HepG2 (cell line): ENCODE measurements around the gene ZNF223. TPM values are rescaled to one million over a fixed set of nuclear protein-coding genes. Genes with fewer than 3 reads are reported as not detected.

Experiments
- BRD4 ChIP-seq: sonication (generic); formaldehyde crosslinking; IDR thresholded peaks from 2 replicates; pipeline ENCODE4 v1.4.0; 2020; ENCODE audit warnings: missing genetic modification reagents
- CHD4 ChIP-seq: fragments of 200-600 bp; sonication (generic); IDR thresholded peaks from 2 replicates; pipeline ENCODE4 v1.7.0; 2017; ENCODE audit warnings: mild to moderate bottlenecking, low read length, borderline replicate concordance
- EED ChIP-seq: sonication (generic); formaldehyde crosslinking; IDR thresholded peaks from 2 replicates; pipeline ENCODE4 v1.5.0; 2020; ENCODE audit warnings: mild to moderate bottlenecking, missing genetic modification reagents
- ESRRA ChIP-seq: sonication (generic); formaldehyde crosslinking; IDR thresholded peaks from 2 replicates; pipeline ENCODE4 v1.5.1; 2020; ENCODE audit warnings: mild to moderate bottlenecking, low read depth, missing genetic modification reagents
- JUND ChIP-seq: sonication (generic); formaldehyde crosslinking; IDR thresholded peaks from 2 replicates; pipeline ENCODE4 v1.8.0; 2022; ENCODE audit warnings: mild to moderate bottlenecking, missing genetic modification reagents
- MEIS1 ChIP-seq: sonication (generic); formaldehyde crosslinking; IDR thresholded peaks from 2 replicates; pipeline ENCODE4 v1.9.0; 2021; ENCODE audit warnings: mild to moderate bottlenecking, missing genetic modification reagents, moderate library complexity, borderline replicate concordance
- MIXL1 ChIP-seq: IDR thresholded peaks from 2 replicates; pipeline ENCODE4 v1.6.1; 2016
- POGZ ChIP-seq: sonication (generic); formaldehyde crosslinking; IDR thresholded peaks from 2 replicates; pipeline ENCODE4 v1.4.0; 2020; ENCODE audit warnings: mild to moderate bottlenecking, missing genetic modification reagents
- REPIN1 ChIP-seq: sonication (generic); formaldehyde crosslinking; IDR thresholded peaks from 2 replicates; pipeline ENCODE4 v1.8.0; 2022; ENCODE audit warnings: missing genetic modification reagents, low read depth, mild to moderate bottlenecking, borderline replicate concordance
- RORA ChIP-seq: sonication (generic); formaldehyde crosslinking; IDR thresholded peaks from 2 replicates; pipeline ENCODE4 v1.5.0; 2020; ENCODE audit warnings: mild to moderate bottlenecking, missing genetic modification reagents, moderate library complexity
- SAFB2 ChIP-seq: sonication (generic); formaldehyde crosslinking; IDR thresholded peaks from 2 replicates; pipeline ENCODE4 v1.5.1; 2020; ENCODE audit warnings: missing genetic modification reagents, low read depth, mild to moderate bottlenecking, borderline replicate concordance
- SMC3 ChIP-seq: IDR thresholded peaks from 2 replicates; pipeline ENCODE4 v1.6.1; 2011; ENCODE audit warnings: low read length, improper control_type of control experiment
- SPEN ChIP-seq: sonication (generic); formaldehyde crosslinking; IDR thresholded peaks from 2 replicates; pipeline ENCODE4 v1.5.1; 2020; ENCODE audit warnings: low read depth, mild to moderate bottlenecking, missing genetic modification reagents
- TOPORS ChIP-seq: sonication (generic); formaldehyde crosslinking; IDR thresholded peaks from 2 replicates; pipeline ENCODE4 v1.8.0; 2023; ENCODE audit warnings: mild to moderate bottlenecking, missing genetic modification reagents
- YEATS2 ChIP-seq: sonication (generic); formaldehyde crosslinking; IDR thresholded peaks from 2 replicates; pipeline ENCODE4 v1.4.0; 2020; ENCODE audit warnings: missing genetic modification reagents, borderline replicate concordance
- ZFP41 ChIP-seq: sonication (generic); formaldehyde crosslinking; IDR thresholded peaks from 2 replicates; pipeline ENCODE4 v1.4.0; 2020; ENCODE audit warnings: mild to moderate bottlenecking, missing genetic modification reagents, borderline replicate concordance
- ZFY ChIP-seq: sonication (generic); formaldehyde crosslinking; IDR thresholded peaks from 2 replicates; pipeline ENCODE4 v1.4.0; 2020; ENCODE audit warnings: missing genetic modification reagents
- ZNF124 ChIP-seq: sonication (generic); formaldehyde crosslinking; IDR thresholded peaks from 2 replicates; pipeline ENCODE4 v1.4.0; 2020; ENCODE audit warnings: missing genetic modification reagents
- ZNF17 ChIP-seq: sonication (generic); formaldehyde crosslinking; IDR thresholded peaks from 2 replicates; pipeline ENCODE4 v1.5.0; 2020; ENCODE audit warnings: mild to moderate bottlenecking, missing genetic modification reagents
- ZNF232 ChIP-seq: sonication (generic); formaldehyde crosslinking; IDR thresholded peaks from 2 replicates; pipeline ENCODE4 v1.4.0; 2020; ENCODE audit warnings: missing genetic modification reagents, borderline replicate concordance
- ZNF496 ChIP-seq: sonication (generic); formaldehyde crosslinking; IDR thresholded peaks from 2 replicates; pipeline ENCODE4 v1.8.1; 2023; ENCODE audit warnings: mild to moderate bottlenecking, moderate library complexity, missing genetic modification reagents; ENCODE audit not compliant: insufficient replicate concordance
- ZNF557 ChIP-seq: sonication (generic); formaldehyde crosslinking; IDR thresholded peaks from 2 replicates; pipeline ENCODE4 v1.4.0; 2020; ENCODE audit warnings: missing genetic modification reagents
- ZNF7 ChIP-seq: IDR thresholded peaks from 2 replicates; pipeline ENCODE4 v1.6.1; 2016; ENCODE audit warnings: missing biosample characterization, missing genetic modification reagents
- ZNF720 ChIP-seq: sonication (generic); formaldehyde crosslinking; IDR thresholded peaks from 2 replicates; pipeline ENCODE4 v1.4.0; 2020; ENCODE audit warnings: missing genetic modification reagents
- polyA plus RNA-seq, 8 experiments: library from polyadenylated mRNA; depleted of rRNA in 3 of 8; stranded (reverse) in 7 of 8; unstranded in 1 of 8; fragments of >200 nt; fragmentation: Illumina TruSeq in 4 of 8; extraction: Trizol in 4 of 8; gene quantifications; 2 replicates each; pipeline versions ENCODE4 v1.2.1 to v1.2.3, GENCODE V29; 2011 to 2016; ENCODE audit warnings: low read depth in 4 of 8, missing spikeins in 1 of 8, mixed read lengths in 1 of 8; ENCODE audit not compliant: insufficient read depth in 1 of 8
- total RNA-seq, 5 experiments: library from RNA; depleted of rRNA; stranded (reverse); fragments of >200 nt; fragmentation: Illumina TruSeq; extraction: Trizol; gene quantifications; 2 replicates each; pipeline ENCODE4 v1.2.3, GENCODE V29; 2016; ENCODE audit warnings: low read depth in 1 of 5
- TF ChIP-seq, protein P1 (sequence below): IDR thresholded peaks from 2 replicates; pipeline ENCODE4 v1.6.1; 2016; ENCODE audit warnings: low read depth, missing genetic modification reagents, missing compliant biosample characterization
- TF ChIP-seq, protein P2 (sequence below): sonication (generic); formaldehyde crosslinking; IDR thresholded peaks from 2 replicates; pipeline ENCODE4 v1.4.0; 2020; ENCODE audit warnings: missing genetic modification reagents

ZNF223 gene
- total and polyA plus RNA-seq, 2 of the 13 experiments (the other 11 are each of a cell fraction or from before 2014, with no cell fraction given) = 2.0 to 4.8 TPM

DNA sequence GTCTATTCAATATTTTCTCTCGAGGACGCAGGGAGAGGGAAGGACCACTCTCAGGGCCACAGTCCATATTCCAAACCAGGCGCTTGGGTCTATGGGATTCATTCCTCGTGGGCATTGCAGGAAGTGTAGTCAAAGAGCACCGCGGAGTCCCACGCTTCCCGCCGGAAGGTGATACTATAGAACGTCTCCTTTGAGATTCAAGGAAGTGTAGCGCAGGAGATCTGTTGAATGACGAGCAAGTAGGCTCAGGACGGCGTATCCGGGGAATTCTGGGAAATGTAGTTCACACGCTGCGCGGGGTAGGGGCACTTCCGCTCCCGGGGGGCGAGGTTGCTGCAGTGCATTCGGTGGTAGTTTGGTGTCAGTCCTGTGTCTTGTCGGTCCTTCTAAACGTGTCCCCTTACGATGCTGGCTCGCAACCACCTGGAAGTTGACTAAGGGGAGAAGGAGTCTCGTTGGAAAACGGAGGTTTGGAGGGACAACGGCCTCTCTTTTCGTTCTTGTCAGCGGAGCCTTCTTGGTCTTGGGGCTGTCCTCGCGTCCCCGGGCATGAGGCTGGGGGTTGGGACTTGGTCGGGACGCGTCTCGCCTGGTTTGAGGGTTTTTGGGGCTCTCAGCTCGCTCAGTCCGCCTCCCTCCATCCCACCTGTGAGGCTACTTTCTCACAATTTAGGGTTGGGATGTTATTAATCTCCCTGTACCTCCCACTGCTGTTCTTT lies 20.1 kb downstream of the ZNF223 start, which contains the start of gene ZNF284 (continued):
- TF ChIP-seq, protein P1, sequence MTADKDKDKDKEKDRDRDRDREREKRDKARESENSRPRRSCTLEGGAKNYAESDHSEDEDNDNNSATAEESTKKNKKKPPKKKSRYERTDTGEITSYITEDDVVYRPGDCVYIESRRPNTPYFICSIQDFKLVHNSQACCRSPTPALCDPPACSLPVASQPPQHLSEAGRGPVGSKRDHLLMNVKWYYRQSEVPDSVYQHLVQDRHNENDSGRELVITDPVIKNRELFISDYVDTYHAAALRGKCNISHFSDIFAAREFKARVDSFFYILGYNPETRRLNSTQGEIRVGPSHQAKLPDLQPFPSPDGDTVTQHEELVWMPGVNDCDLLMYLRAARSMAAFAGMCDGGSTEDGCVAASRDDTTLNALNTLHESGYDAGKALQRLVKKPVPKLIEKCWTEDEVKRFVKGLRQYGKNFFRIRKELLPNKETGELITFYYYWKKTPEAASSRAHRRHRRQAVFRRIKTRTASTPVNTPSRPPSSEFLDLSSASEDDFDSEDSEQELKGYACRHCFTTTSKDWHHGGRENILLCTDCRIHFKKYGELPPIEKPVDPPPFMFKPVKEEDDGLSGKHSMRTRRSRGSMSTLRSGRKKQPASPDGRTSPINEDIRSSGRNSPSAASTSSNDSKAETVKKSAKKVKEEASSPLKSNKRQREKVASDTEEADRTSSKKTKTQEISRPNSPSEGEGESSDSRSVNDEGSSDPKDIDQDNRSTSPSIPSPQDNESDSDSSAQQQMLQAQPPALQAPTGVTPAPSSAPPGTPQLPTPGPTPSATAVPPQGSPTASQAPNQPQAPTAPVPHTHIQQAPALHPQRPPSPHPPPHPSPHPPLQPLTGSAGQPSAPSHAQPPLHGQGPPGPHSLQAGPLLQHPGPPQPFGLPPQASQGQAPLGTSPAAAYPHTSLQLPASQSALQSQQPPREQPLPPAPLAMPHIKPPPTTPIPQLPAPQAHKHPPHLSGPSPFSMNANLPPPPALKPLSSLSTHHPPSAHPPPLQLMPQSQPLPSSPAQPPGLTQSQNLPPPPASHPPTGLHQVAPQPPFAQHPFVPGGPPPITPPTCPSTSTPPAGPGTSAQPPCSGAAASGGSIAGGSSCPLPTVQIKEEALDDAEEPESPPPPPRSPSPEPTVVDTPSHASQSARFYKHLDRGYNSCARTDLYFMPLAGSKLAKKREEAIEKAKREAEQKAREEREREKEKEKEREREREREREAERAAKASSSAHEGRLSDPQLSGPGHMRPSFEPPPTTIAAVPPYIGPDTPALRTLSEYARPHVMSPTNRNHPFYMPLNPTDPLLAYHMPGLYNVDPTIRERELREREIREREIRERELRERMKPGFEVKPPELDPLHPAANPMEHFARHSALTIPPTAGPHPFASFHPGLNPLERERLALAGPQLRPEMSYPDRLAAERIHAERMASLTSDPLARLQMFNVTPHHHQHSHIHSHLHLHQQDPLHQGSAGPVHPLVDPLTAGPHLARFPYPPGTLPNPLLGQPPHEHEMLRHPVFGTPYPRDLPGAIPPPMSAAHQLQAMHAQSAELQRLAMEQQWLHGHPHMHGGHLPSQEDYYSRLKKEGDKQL = 0 out of 2 replicates have a peak, but pooled peaks have one; percentile 21
- TF ChIP-seq SMC3 (no peak), ZNF496 (no peak), MEIS1 (CRISPR knock-in tag) (no peak), POGZ (CRISPR knock-in tag) (0 out of 2 replicates have a peak, but pooled peaks have one; percentile 38), REPIN1 (CRISPR knock-in tag) (no peak), JUND (0 out of 2 replicates have a peak, but pooled peaks have one; percentile 17), ESRRA (CRISPR knock-in tag) (no peak), EED (0 out of 2 replicates have a peak, but pooled peaks have one; percentile 20), ZFY (CRISPR knock-in tag) (peak; percentile 53), ZNF720 (no peak), ZNF17 (no peak), ZNF124 (CRISPR knock-in tag) (no peak), ZNF7 (CRISPR knock-in tag) (no peak), ZFP41 (CRISPR knock-in tag) (no peak), ZNF557 (peak; percentile 59; the same call in 1 of the 2 replicates), BRD4 (CRISPR knock-in tag) (no peak; the same call in 1 of the 2 replicates), ZNF232 (CRISPR knock-in tag) (no peak; the same call in 1 of the 2 replicates), CHD4 (no peak), TOPORS (no peak), SPEN (CRISPR knock-in tag) (peak; percentile 84; the same call in 1 of the 2 replicates), RORA (CRISPR knock-in tag) (no peak), YEATS2 (CRISPR knock-in tag) (peak; percentile 78), SAFB2 (CRISPR knock-in tag) (no peak), MIXL1 (CRISPR knock-in tag) (0 out of 2 replicates have a peak, but pooled peaks have one; percentile 27)
- TF ChIP-seq, protein P2, sequence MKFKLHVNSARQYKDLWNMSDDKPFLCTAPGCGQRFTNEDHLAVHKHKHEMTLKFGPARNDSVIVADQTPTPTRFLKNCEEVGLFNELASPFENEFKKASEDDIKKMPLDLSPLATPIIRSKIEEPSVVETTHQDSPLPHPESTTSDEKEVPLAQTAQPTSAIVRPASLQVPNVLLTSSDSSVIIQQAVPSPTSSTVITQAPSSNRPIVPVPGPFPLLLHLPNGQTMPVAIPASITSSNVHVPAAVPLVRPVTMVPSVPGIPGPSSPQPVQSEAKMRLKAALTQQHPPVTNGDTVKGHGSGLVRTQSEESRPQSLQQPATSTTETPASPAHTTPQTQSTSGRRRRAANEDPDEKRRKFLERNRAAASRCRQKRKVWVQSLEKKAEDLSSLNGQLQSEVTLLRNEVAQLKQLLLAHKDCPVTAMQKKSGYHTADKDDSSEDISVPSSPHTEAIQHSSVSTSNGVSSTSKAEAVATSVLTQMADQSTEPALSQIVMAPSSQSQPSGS (CRISPR knock-in tag) = peak; percentile 71; the same call in 1 of the 2 replicates
